Measurements from ENCODE around the gene POLR3E.

DNA sequence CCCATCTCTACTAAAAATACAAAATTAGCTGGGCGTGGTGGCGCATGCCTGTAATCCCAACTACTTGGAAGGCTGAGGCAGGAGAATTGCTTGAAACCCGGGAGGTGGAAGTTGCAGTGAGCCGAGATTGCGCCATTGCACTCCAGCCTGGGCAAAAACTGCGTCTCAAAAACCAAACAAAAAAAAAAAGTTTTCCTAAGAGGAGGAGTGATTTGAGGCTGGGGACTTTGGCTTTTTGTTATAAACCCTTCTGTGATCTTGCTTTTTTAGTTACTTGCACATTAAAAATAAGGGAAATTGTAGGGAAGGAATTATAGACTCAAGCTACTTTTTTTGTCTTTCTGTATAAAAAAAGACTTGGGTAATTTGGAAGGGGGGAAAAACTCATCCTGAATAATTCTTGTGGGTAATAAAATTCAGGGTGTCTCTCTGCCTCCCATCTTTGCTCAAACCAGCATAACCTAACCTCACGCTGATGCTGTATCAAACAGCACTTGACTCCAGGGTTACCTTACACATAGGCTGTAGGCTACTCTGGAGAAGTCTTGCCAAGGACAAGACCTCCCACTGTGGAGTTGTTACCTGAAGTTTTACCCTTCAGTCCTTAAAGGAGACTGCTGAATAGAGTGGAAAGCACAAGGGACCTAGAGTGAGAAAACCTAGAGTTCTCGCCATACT is 78.9 kb downstream of the POLR3E start:
- no peak for TF ChIP-seq EZH2 (IDR thresholded peaks at IDR 0.05; ENCODE audit: insufficient read depth, low read length)
- TF ChIP-seq, protein P1, sequence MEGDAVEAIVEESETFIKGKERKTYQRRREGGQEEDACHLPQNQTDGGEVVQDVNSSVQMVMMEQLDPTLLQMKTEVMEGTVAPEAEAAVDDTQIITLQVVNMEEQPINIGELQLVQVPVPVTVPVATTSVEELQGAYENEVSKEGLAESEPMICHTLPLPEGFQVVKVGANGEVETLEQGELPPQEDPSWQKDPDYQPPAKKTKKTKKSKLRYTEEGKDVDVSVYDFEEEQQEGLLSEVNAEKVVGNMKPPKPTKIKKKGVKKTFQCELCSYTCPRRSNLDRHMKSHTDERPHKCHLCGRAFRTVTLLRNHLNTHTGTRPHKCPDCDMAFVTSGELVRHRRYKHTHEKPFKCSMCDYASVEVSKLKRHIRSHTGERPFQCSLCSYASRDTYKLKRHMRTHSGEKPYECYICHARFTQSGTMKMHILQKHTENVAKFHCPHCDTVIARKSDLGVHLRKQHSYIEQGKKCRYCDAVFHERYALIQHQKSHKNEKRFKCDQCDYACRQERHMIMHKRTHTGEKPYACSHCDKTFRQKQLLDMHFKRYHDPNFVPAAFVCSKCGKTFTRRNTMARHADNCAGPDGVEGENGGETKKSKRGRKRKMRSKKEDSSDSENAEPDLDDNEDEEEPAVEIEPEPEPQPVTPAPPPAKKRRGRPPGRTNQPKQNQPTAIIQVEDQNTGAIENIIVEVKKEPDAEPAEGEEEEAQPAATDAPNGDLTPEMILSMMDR (IDR thresholded peaks at IDR 0.05; ENCODE audit: insufficient read depth, low read depth, low read length), result no peak

All from astrocyte (in vitro differentiated cells and primary cell).